Calu3 (cell line): ENCODE measurements around the gene IGSF8. TPM values are rescaled to one million over a fixed set of nuclear protein-coding genes. Genes with fewer than 3 reads are reported as not detected.

Experiments used
- BruUV-seq: library from RNA; stranded (reverse); fragments of 400-500 nt; replicated peaks from 2 replicates; lab custom pipeline; 2021; lab: Mats Ljungman, UMichigan
- CTCF ChIA-PET: fragments of 300-600 bp; sonication (Branson Sonifier 250); formaldehyde crosslinking; loops from one replicate; lab custom pipeline; 2022; ENCODE audit warnings: antibody characterized with exemption; lab: Charles Lee
- DNase-seq: peaks from one replicate; pipeline ENCODE4 v3.0.0; 2022
- H3K27ac Mint-ChIP-seq: one replicate; pipeline ENCODE4 v1.8.0; 2022; ENCODE audit warnings: mixed read lengths; ENCODE audit not compliant: unreplicated experiment
- H3K27me3 Mint-ChIP-seq: one replicate; pipeline ENCODE4 v1.8.0; 2022; ENCODE audit warnings: mixed read lengths; ENCODE audit not compliant: unreplicated experiment
- H3K36me3 Mint-ChIP-seq: one replicate; pipeline ENCODE4 v1.8.0; 2022; ENCODE audit warnings: mild to moderate bottlenecking, moderate library complexity, mixed read lengths; ENCODE audit not compliant: insufficient read depth, unreplicated experiment
- H3K4me1 Mint-ChIP-seq: one replicate; pipeline ENCODE4 v1.8.0; 2022; ENCODE audit warnings: mild to moderate bottlenecking, low read depth, mixed read lengths; ENCODE audit not compliant: unreplicated experiment
- H3K4me3 Mint-ChIP-seq: one replicate; pipeline ENCODE4 v1.8.0; 2022; ENCODE audit warnings: mild to moderate bottlenecking, low read depth, moderate library complexity, mixed read lengths; ENCODE audit not compliant: unreplicated experiment
- H3K9me3 Mint-ChIP-seq: one replicate; pipeline ENCODE4 v1.8.0; 2022; ENCODE audit warnings: low read depth, mixed read lengths; ENCODE audit not compliant: unreplicated experiment
- intact Hi-C: fragments of 100-400 bp; cut with micrococcal nuclease; formaldehyde crosslinking; loops from one replicate; pipeline ENCODE4 v1.10.0; 2022; ENCODE audit not compliant: unreplicated experiment
- total RNA-seq: library from RNA; stranded (reverse); gene quantifications from 2 replicates; pipeline ENCODE4 v1.2.3, GENCODE V29; 2022
- TF ChIP-seq, protein P1 (sequence below): fragments of 200-600 bp; IDR thresholded peaks from one replicate; pipeline ENCODE4 v1.8.0; 2022; ENCODE audit warnings: antibody characterized with exemption; ENCODE audit not compliant: unreplicated experiment

Gene IGSF8
- total RNA-seq, 1 experiment from 2014 or later: 31.6 TPM

DNA sequence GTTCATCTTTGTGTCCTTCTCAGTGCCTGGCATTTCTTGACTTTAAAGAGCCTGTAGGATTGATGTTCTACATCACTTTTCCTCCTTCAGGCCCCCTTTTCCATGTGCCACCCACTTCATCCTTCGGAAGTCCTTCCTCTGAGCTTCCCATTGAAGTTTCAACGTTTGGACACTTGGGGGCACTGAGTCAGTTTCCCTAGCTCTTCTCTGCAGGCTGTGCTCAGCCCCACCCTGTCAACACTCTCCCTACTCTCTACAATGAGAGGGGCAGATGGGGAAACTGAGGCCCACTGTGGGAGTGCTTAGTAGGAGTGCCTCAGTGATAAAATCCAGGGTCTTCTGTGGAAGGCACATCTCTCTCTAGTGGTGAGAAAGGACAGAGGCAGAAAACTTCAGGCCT is 40.3 kb downstream of the IGSF8 start:
- no peaks in the 10 kb centered on the region for H3K4me1 Mint-ChIP-seq

GRCh38 chr1:160056648-160057169 is 41.7 kb downstream of the IGSF8 start:
- no peak overlapping the region for H3K4me3 Mint-ChIP-seq
- H3K27me3 Mint-ChIP-seq: peaks cover 91% of the 10 kb centered on the region
- no peak for DNase-seq
- CTCF ChIA-PET: interaction anchor here (1.8 kb wide), 1 partner anchor 23 kb away, joined by 14 read pairs; no protein-coding TSS in a partner anchor
- H3K4me1 Mint-ChIP-seq: no peaks in the 10 kb centered on the region
- BruUV-seq: no TSS peak
- H3K9me3 Mint-ChIP-seq: no peaks in the 10 kb centered on the region
- TF ChIP-seq, protein P1, sequence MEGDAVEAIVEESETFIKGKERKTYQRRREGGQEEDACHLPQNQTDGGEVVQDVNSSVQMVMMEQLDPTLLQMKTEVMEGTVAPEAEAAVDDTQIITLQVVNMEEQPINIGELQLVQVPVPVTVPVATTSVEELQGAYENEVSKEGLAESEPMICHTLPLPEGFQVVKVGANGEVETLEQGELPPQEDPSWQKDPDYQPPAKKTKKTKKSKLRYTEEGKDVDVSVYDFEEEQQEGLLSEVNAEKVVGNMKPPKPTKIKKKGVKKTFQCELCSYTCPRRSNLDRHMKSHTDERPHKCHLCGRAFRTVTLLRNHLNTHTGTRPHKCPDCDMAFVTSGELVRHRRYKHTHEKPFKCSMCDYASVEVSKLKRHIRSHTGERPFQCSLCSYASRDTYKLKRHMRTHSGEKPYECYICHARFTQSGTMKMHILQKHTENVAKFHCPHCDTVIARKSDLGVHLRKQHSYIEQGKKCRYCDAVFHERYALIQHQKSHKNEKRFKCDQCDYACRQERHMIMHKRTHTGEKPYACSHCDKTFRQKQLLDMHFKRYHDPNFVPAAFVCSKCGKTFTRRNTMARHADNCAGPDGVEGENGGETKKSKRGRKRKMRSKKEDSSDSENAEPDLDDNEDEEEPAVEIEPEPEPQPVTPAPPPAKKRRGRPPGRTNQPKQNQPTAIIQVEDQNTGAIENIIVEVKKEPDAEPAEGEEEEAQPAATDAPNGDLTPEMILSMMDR: no peak
- no peak overlapping the region for H3K27ac Mint-ChIP-seq
- intact Hi-C loops: no loop called here
- no peaks in the 10 kb centered on the region for H3K36me3 Mint-ChIP-seq

More for the DNA sequence above, 40.3 kb downstream of the IGSF8 start:
- Mint-ChIP-seq H3K27ac (no peak overlapping the region), H3K4me3 (no peak overlapping the region), H3K9me3 (no peaks in the 10 kb centered on the region), H3K36me3 (no peaks in the 10 kb centered on the region), H3K27me3 (peaks cover 77% of the 10 kb centered on the region)
- TF ChIP-seq, protein P1: no peak
- intact Hi-C loops: no loop called here
- CTCF ChIA-PET: interaction anchor here (0.6 to 1.8 kb wide), 3 partner anchors 12 to 194 kb away, joined by 3 to 14 read pairs (median 5); no protein-coding TSS in a partner anchor
- no TSS peak for BruUV-seq
- no peak for DNase-seq

- CTCF ChIA-PET: interaction anchor here (0.9 kb wide), 1 partner anchor 32 kb away, joined by 3 read pairs; no protein-coding TSS in a partner anchor
- Mint-ChIP-seq H3K4me1 (no peaks in the 10 kb centered on the region), H3K27me3 (peaks cover 100% of the 10 kb centered on the region), H3K4me3 (no peak overlapping the region), H3K27ac (no peak overlapping the region), H3K9me3 (no peaks in the 10 kb centered on the region), H3K36me3 (no peaks in the 10 kb centered on the region)
- TF ChIP-seq, protein P1: no peak
- intact Hi-C loops: no loop called here
- BruUV-seq: no TSS peak
- no peak for DNase-seq
These were observed 44.7 kb downstream of the IGSF8 start for GRCh38 chr1:160053548-160054365.

DNA sequence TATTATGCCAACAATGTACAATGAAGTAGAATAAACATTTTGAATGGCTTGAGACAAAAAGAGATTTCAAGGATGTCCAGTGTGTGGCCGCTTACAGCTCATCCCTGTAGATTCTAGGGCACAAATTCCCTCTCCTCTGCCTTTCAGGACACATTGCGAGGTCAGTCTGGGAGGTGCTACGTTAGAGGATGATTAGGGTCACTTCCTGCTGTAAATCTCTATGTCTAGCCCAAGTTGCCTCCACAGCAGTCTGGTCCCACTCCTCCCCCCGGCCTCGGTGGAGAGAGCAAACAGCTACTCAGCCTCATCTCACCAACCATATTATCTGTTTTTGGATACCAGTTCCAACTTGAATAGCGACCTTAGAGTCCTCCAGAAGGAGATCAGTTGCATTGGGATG is 45.5 kb downstream of the IGSF8 start:
- no peaks in the 10 kb centered on the region for H3K9me3 Mint-ChIP-seq
- intact Hi-C loops: no loop called here
- no TSS peak for BruUV-seq
- H3K27ac Mint-ChIP-seq: no peak overlapping the region
- TF ChIP-seq, protein P1: no peak
- no peak overlapping the region for H3K4me3 Mint-ChIP-seq
- H3K4me1 Mint-ChIP-seq: no peaks in the 10 kb centered on the region
- CTCF ChIA-PET: interaction anchor here (0.9 kb wide), 1 partner anchor 33 kb away, joined by 3 read pairs; no protein-coding TSS in a partner anchor
- DNase-seq: no peak
- H3K27me3 Mint-ChIP-seq: peaks cover 100% of the 10 kb centered on the region
- no peaks in the 10 kb centered on the region for H3K36me3 Mint-ChIP-seq
